GM13976 (cell line): ENCODE data around the gene HOXA3.

Source experiments
- DNase-seq: peaks from one replicate; pipeline ENCODE4 v3.0.0; 2012; ENCODE audit warnings: low spot score
- CTCF ChIP-seq: IDR thresholded peaks from 2 replicates; pipeline ENCODE4 v1.5.1; 2012; ENCODE audit warnings: borderline replicate concordance, mild to moderate bottlenecking; ENCODE audit not compliant: insufficient read depth; ENCODE audit errors: extremely low read depth, missing control alignments, control extremely low read depth
- in situ Hi-C: fragments of 300-500 bp; cut with MboI; formaldehyde crosslinking; loops from one replicate; pipeline ENCODE4 v1.12.0; 2022; ENCODE audit warnings: low sequenced_read_pairs, mixed read lengths, inconsistent platforms; ENCODE audit not compliant: unreplicated experiment

The HOXA3 gene

DNA sequence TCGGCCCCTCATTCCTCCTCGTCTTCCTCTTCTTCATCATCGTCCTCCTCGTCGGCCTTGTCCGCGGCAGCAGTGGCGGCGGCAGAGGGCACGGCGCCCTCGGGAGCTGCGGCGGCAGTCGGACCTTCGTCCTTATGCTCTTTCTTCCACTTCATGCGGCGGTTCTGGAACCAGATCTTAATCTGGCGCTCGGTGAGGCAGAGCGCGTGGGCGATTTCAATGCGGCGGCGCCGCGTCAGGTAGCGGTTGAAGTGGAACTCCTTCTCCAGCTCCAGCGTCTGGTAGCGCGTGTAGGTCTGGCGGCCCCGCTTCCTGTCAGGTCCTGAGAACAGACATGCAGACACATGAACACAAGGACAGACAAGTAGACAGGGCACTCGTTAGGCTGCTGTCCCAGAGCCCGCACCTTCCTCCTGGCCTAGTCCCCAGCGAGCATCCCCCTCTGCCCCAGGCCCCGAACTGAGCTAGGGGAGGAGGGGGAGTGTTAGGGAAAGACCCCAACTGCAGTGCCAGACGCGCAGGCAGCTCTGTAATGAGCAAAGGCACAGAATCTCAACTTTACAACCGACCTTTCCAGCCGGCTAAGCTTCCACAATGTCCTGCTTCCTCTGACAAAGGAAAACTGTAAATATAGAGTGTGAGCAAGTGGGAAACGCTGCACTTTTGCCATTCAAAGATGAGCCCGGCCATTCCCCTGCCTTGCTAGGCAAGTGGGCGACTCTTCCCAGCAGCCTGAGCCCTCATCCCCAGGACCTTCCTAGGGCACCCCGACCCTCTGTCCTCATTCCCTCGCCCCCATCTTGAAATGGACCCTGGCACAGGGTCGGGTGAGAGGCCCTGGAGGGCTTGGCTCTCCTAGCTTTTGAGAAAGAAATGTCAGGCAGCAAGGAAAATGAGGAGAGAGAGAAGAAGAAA is 2.8 kb upstream of the HOXA3 start:
- TF ChIP-seq CTCF = no peak
- DNase-seq = no peak
- in situ Hi-C loops = loop anchor here (5.0 to 25.0 kb wide), 4 partner anchors 300 to 780 kb away; no protein-coding TSS in a partner anchor

DNA sequence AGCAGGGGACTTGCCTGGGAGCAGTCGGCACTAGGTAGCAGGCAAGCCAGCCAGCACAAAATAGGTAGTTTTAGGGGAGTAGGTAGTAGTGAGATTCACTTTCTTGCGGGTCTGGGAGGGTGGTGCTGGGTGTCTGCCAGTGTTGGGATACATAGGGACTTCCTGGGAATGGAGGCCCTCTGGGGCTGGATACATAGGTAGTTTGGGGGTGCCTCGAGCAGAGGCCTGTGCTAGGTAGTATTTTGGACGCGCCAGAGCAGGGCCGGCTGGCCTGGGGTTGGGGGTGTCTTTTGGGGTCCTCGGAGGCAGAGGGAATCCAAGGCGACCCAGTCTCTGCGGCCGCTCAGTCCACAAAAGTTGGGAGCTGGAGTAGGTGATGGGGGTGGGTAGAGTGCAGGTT is 2.0 kb upstream of the HOXA3 start:
- no peak for DNase-seq
- in situ Hi-C loops = loop anchor here (10.0 to 25.0 kb wide), 3 partner anchors 300 to 780 kb away; no protein-coding TSS in a partner anchor
- no peak for TF ChIP-seq CTCF

DNA sequence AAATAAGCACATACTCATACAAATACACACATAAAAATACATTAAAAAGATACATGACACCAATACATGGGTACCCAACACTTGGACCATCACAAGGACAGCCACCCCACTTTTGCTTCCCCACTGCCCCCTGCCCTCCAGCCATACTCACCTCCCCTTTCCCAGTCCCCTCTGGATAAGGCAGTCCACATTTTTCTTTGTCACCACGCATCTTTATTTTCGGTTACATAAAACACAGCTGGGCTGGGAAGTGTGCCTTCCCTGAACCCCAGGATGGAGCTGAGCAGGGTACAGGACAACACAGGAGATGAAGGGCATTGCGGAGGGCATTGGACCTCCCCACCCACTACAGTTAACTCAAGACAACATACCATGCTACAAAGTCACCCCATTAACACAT is 1.1 kb upstream of the HOXA3 start:
- in situ Hi-C loops = loop anchor here (10.0 to 25.0 kb wide), 3 partner anchors 299 to 779 kb away; no protein-coding TSS in a partner anchor
- TF ChIP-seq CTCF = no peak
- no peak for DNase-seq

DNA sequence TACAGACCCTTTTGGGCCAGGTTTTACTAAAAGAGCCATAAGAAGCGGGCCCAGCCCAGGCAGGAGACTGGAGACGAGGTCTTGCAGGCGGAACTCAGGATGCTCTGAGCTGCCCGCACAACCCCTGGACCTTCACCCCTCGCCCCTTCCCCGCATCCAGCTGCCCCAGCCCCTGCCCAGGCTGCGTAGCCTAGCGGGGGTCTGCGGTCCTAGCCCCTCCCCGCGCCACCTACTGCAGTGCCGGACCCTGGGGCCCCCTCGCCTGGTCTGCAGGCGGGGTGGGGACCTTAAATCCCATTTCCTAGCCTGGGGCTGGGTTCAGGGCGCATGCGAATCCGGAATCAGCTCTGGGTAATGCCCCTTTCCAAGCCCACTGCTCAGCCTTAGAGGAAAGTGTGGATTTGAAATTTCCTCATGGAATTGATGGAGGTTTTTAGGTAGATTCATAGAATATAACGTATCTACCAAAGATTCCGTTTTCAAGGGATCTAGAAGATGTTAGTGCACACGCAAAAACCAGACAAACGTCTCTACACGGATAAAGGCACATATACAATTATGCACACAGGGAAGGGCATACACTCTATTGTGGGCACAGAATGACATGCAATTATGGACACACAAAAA is 546 bp upstream of the HOXA3 start:
- DNase-seq = no peak
- no peak for TF ChIP-seq CTCF
- in situ Hi-C loops = loop anchor here (10.0 to 25.0 kb wide), 3 partner anchors 298 to 778 kb away; no protein-coding TSS in a partner anchor

- in situ Hi-C loops = loop anchor here (10.0 to 25.0 kb wide), 3 partner anchors 297 to 777 kb away; no protein-coding TSS in a partner anchor
- no peak for TF ChIP-seq CTCF
These were observed 947 bp downstream of the HOXA3 start for GRCh38 chr7:27151341-27151930.

GRCh38 chr7:27150568-27151340 is 1.6 kb downstream of the HOXA3 start:
- TF ChIP-seq CTCF = peak; percentile 95
- in situ Hi-C loops = loop anchor here (10.0 to 25.0 kb wide), 3 partner anchors 296 to 776 kb away; no protein-coding TSS in a partner anchor
- DNase-seq = peak; percentile 91

More at GRCh38 chr7:27151341-27151930, 947 bp downstream of the HOXA3 start:
- DNase-seq = no peak
